MM.1S (cell line): ENCODE results near the gene ALS2.

Source experiments
- EZH2phosphoT487 ChIP-seq: fragments of 300-600 bp; sonication (generic); IDR thresholded peaks from 2 replicates; pipeline ENCODE4 v1.6.1; 2018; ENCODE audit warnings: antibody characterized with exemption, low read length
- TF ChIP-seq, protein P1 (sequence below): fragments of 300-600 bp; sonication (generic); IDR thresholded peaks from 2 replicates; pipeline ENCODE4 v1.5.1; 2016; ENCODE audit warnings: antibody characterized with exemption, low read length, mixed read lengths

DNA sequence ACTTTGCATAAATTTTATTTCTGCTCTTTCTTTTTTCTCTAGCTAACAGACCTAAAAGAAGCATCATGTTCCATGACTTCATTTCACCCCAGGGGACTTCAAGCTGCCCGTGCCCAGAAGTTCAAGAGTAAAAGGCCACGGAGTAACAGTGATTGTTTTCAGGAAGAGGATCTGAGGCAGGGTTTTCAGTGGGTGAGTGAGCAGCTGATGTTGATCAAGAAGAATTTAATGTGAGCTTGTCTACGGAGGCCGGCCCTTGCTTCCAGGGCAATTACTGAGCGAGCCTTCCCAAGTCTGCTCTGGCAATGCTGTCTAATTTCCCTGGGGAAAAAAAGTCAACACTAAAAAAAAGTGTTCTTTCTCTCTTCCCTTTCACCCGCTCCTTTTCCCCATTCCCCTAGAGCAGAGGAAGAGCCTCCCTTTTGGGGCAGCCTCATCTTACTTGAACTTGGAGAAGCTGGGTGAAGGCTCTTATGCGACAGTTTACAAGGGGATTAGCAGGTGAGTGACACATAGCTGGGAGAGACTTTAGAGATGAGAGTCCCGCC is 26.8 kb upstream of the ALS2 start:
- TF ChIP-seq, protein P1, sequence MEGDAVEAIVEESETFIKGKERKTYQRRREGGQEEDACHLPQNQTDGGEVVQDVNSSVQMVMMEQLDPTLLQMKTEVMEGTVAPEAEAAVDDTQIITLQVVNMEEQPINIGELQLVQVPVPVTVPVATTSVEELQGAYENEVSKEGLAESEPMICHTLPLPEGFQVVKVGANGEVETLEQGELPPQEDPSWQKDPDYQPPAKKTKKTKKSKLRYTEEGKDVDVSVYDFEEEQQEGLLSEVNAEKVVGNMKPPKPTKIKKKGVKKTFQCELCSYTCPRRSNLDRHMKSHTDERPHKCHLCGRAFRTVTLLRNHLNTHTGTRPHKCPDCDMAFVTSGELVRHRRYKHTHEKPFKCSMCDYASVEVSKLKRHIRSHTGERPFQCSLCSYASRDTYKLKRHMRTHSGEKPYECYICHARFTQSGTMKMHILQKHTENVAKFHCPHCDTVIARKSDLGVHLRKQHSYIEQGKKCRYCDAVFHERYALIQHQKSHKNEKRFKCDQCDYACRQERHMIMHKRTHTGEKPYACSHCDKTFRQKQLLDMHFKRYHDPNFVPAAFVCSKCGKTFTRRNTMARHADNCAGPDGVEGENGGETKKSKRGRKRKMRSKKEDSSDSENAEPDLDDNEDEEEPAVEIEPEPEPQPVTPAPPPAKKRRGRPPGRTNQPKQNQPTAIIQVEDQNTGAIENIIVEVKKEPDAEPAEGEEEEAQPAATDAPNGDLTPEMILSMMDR = no peak
- TF ChIP-seq EZH2phosphoT487 = no peak
